HepG2 (cell line): ENCODE results near the gene TMEM255B. TPM values are rescaled to one million over a fixed set of nuclear protein-coding genes. Genes with fewer than 3 reads are reported as not detected.

ENCODE experiments used
- AKNA ChIP-seq: sonication (generic); formaldehyde crosslinking; IDR thresholded peaks from 2 replicates; pipeline ENCODE4 v1.4.0; 2020; ENCODE audit warnings: missing genetic modification reagents, borderline replicate concordance
- DDIT3 ChIP-seq: sonication (generic); formaldehyde crosslinking; IDR thresholded peaks from 2 replicates; pipeline ENCODE4 v1.4.0; 2020; ENCODE audit warnings: mild to moderate bottlenecking, missing genetic modification reagents
- HNF4G ChIP-seq, 2 experiments: sonication (generic) in 1 of 2; formaldehyde crosslinking in 1 of 2; IDR thresholded peaks; 2 replicates each; pipeline versions ENCODE4 v1.4.0 to v1.6.1; 2011 to 2020; ENCODE audit warnings: borderline replicate concordance in 2 of 2, low read depth in 2 of 2, mild to moderate bottlenecking in 2 of 2, low read length in 1 of 2, missing genetic modification reagents in 1 of 2, moderate library complexity in 1 of 2
- HNRNPUL1 ChIP-seq: fragments of 200-400 bp; formaldehyde crosslinking; IDR thresholded peaks from 2 replicates; pipeline ENCODE4 v1.6.1; 2017; ENCODE audit warnings: low read depth, mild to moderate bottlenecking, low read length, moderate library complexity
- KDM4B ChIP-seq: sonication (generic); formaldehyde crosslinking; IDR thresholded peaks from 2 replicates; pipeline ENCODE4 v1.4.0; 2020; ENCODE audit warnings: missing genetic modification reagents
- NCOA5 ChIP-seq: sonication (generic); formaldehyde crosslinking; IDR thresholded peaks from 2 replicates; pipeline ENCODE4 v1.4.0; 2020; ENCODE audit warnings: missing genetic modification reagents
- SATB2 ChIP-seq: sonication (generic); formaldehyde crosslinking; IDR thresholded peaks from 2 replicates; pipeline ENCODE4 v1.5.0; 2020; ENCODE audit warnings: missing genetic modification reagents
- TCF7 ChIP-seq: sonication (generic); IDR thresholded peaks from 2 replicates; pipeline ENCODE4 v1.6.1; 2016; ENCODE audit warnings: antibody characterized with exemption, low read depth
- TSC22D2 ChIP-seq: sonication (generic); formaldehyde crosslinking; IDR thresholded peaks from 2 replicates; pipeline ENCODE4 v1.5.1; 2020; ENCODE audit warnings: missing genetic modification reagents, mild to moderate bottlenecking, borderline replicate concordance
- ZBTB33 ChIP-seq: sonication (generic); formaldehyde crosslinking; IDR thresholded peaks from 2 replicates; pipeline ENCODE4 v1.4.0; 2020; ENCODE audit warnings: missing genetic modification reagents
- ZFP91 ChIP-seq: sonication (generic); formaldehyde crosslinking; IDR thresholded peaks from 2 replicates; pipeline ENCODE4 v1.9.0; 2022; ENCODE audit warnings: missing genetic modification reagents, mild to moderate bottlenecking, borderline replicate concordance
- ZMAT5 ChIP-seq: sonication (generic); formaldehyde crosslinking; IDR thresholded peaks from 2 replicates; pipeline ENCODE4 v1.5.0; 2020; ENCODE audit warnings: mild to moderate bottlenecking, low read depth, missing genetic modification reagents, borderline replicate concordance
- ZNF234 ChIP-seq: sonication (generic); formaldehyde crosslinking; conservative IDR thresholded peaks from 2 replicates; pipeline ENCODE4 v1.5.1; 2020; ENCODE audit warnings: mild to moderate bottlenecking, missing genetic modification reagents
- ZNF292 ChIP-seq: sonication (generic); formaldehyde crosslinking; IDR thresholded peaks from 2 replicates; pipeline ENCODE4 v1.8.1; 2022; ENCODE audit warnings: mild to moderate bottlenecking, low read depth, missing genetic modification reagents, borderline replicate concordance
- ZNF350 ChIP-seq: sonication (generic); formaldehyde crosslinking; IDR thresholded peaks from 2 replicates; pipeline ENCODE4 v1.4.0; 2020; ENCODE audit warnings: mild to moderate bottlenecking, low read depth, missing genetic modification reagents, borderline replicate concordance
- ZNF513 ChIP-seq: sonication (generic); formaldehyde crosslinking; conservative IDR thresholded peaks from 2 replicates; pipeline ENCODE4 v1.5.0; 2020; ENCODE audit warnings: missing genetic modification reagents
- polyA plus RNA-seq, 8 experiments: library from polyadenylated mRNA; depleted of rRNA in 3 of 8; stranded (reverse) in 7 of 8; unstranded in 1 of 8; fragments of >200 nt; fragmentation: Illumina TruSeq in 4 of 8; extraction: Trizol in 4 of 8; gene quantifications; 2 replicates each; pipeline versions ENCODE4 v1.2.1 to v1.2.3, GENCODE V29; 2011 to 2016; ENCODE audit warnings: low read depth in 4 of 8, missing spikeins in 1 of 8, mixed read lengths in 1 of 8; ENCODE audit not compliant: insufficient read depth in 1 of 8
- total RNA-seq, 5 experiments: library from RNA; depleted of rRNA; stranded (reverse); fragments of >200 nt; fragmentation: Illumina TruSeq; extraction: Trizol; gene quantifications; 2 replicates each; pipeline ENCODE4 v1.2.3, GENCODE V29; 2016; ENCODE audit warnings: low read depth in 1 of 5

TMEM255B gene
- total and polyA plus RNA-seq, 2 of the 13 experiments (the other 11 are each of a cell fraction or from before 2014, with no cell fraction given) = not detected

GRCh38 chr13:113742000-113742441, 17.0 kb upstream of the TMEM255B start (continued):
- TF ChIP-seq ZBTB33 = 0 out of 2 replicates have a peak, but pooled peaks have one; percentile 22
- no peak for TF ChIP-seq ZNF234 (CRISPR knock-in tag)
- no peak for TF ChIP-seq HNRNPUL1
- no peak for TF ChIP-seq ZNF513 (CRISPR knock-in tag)
- 0 out of 2 replicates have a peak, but pooled peaks have one; percentile 16 for TF ChIP-seq ZNF350 (CRISPR knock-in tag)
- TF ChIP-seq SATB2 (CRISPR knock-in tag) = no peak
- TF ChIP-seq NCOA5 (CRISPR knock-in tag) = no peak
- TF ChIP-seq KDM4B (CRISPR knock-in tag) = no peak
- TF ChIP-seq TSC22D2 (CRISPR knock-in tag) = no peak
- TF ChIP-seq HNF4G (IDR thresholded peaks at IDR 0.05; ENCODE audit: borderline replicate concordance, low read depth, low read length) = peak; percentile 32; the same call in 1 of the 2 replicates
- no peak for TF ChIP-seq HNF4G (CRISPR knock-in tag; IDR thresholded peaks at IDR 0.05; ENCODE audit: borderline replicate concordance, low read depth)
- no peak for TF ChIP-seq DDIT3
- TF ChIP-seq TCF7 = no peak
- TF ChIP-seq ZFP91 (CRISPR knock-in tag) = peak; percentile 46; the same call in 1 of the 2 replicates
- no peak for TF ChIP-seq AKNA (CRISPR knock-in tag)
- peak; percentile 93 for TF ChIP-seq ZNF292 (CRISPR knock-in tag)
- no peak for TF ChIP-seq ZMAT5 (CRISPR knock-in tag)
